GM10266 (cell line): ENCODE results near the gene SYT3.
"Not testable (repeated sequence)": the region's sequence is repeated elsewhere in the genome, so short reads cannot be mapped to it uniquely, and the experiment has no call there.

Experiments used
- DNase-seq: peaks from one replicate; pipeline ENCODE4 v3.0.0; 2012; ENCODE audit errors: extremely low spot score
- TF ChIP-seq, protein P1 (sequence below): IDR thresholded peaks from 2 replicates; pipeline ENCODE4 v1.5.1; 2012; ENCODE audit warnings: mild to moderate bottlenecking, low read depth; ENCODE audit not compliant: control insufficient read depth, insufficient read depth; ENCODE audit errors: missing control alignments

SYT3 gene

GRCh38 chr19:50626795-50627194 lies 12.9 kb downstream of the SYT3 start:
- TF ChIP-seq, protein P1, sequence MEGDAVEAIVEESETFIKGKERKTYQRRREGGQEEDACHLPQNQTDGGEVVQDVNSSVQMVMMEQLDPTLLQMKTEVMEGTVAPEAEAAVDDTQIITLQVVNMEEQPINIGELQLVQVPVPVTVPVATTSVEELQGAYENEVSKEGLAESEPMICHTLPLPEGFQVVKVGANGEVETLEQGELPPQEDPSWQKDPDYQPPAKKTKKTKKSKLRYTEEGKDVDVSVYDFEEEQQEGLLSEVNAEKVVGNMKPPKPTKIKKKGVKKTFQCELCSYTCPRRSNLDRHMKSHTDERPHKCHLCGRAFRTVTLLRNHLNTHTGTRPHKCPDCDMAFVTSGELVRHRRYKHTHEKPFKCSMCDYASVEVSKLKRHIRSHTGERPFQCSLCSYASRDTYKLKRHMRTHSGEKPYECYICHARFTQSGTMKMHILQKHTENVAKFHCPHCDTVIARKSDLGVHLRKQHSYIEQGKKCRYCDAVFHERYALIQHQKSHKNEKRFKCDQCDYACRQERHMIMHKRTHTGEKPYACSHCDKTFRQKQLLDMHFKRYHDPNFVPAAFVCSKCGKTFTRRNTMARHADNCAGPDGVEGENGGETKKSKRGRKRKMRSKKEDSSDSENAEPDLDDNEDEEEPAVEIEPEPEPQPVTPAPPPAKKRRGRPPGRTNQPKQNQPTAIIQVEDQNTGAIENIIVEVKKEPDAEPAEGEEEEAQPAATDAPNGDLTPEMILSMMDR = no peak
- DNase-seq = no peak

DNA sequence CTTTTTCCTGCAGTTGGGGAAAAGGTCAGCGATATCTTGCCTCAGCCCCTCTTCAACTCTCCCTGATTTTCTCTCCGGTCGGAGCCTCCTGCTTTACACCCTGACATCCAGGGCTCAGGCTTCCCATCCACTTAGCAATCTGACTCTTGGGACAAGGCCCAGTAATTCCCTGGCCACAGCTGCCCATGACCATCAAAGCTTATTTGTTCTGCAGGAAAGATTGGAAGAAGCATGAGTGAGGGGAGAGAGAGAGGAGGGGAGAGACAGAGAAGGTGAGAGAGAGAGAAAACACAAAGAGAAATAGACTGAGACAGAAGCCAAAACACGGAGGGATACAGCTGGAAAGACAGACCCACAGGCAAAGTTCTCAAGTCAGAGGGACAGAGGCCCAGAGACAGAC lies 13.7 kb downstream of the SYT3 start:
- TF ChIP-seq, protein P1 = no peak
- DNase-seq = no peak

- TF ChIP-seq, protein P1 = no peak
- no peak for DNase-seq
These were observed 14.6 kb downstream of the SYT3 start for GRCh38 chr19:50624949-50625600.

DNA sequence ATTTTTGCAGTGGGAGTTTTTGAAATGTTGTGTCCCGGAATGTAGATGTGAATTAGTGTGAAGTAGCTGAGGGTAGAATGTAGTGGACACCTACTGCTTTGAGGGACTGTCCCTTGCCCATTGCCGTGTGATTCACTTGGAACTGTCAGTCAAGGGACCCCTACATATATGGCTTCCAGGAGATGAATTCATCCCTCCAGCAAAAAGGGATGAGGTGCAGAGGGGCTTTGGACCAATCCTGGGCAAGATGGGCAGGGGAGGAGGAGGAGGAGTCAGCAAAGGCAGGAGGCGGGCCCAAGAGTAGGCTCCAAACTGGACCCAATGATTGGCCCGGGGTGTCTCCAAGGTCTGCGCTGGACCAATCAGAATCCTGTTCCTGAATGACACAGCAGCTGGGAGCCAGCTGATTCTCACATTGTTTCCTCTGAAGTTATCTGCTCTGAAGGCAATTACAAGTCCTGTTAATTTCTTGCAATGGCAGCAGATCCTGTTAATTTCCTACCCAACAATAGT lies 19.2 kb downstream of the SYT3 start:
- DNase-seq = not testable (repeated sequence)

GRCh38 chr19:50619184-50619583 lies 20.5 kb downstream of the SYT3 start:
- DNase-seq = not testable (repeated sequence)

DNA sequence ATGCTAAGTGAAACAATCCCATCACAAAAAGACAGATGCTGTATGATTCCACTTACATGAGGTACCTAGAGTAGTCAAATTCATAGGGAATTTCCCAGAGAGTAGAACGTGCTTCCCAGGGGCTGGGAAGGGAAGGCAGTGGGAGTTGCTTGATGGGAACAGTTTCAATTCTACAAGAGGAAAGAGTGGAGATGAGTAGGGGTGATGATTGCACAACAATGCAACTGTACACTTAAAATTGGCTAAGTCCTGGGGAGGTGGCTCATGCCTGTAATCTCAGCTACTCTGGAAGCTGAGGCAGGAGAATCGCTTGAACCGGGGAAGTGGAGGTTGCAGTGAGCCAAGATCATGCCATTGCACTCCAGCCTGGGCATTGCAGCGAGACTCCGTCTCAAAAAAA lies 21.3 kb downstream of the SYT3 start:
- DNase-seq = not testable (repeated sequence)

- DNase-seq = not testable (repeated sequence)
These were observed 26.9 kb downstream of the SYT3 start for GRCh38 chr19:50612504-50613404.

- DNase-seq = peak; percentile 86
These were observed 31.6 kb downstream of the SYT3 start for GRCh38 chr19:50607874-50608785.

More at GRCh38 chr19:50607874-50608785, 31.6 kb downstream of the SYT3 start:
- TF ChIP-seq, protein P1 = peak; percentile 37
